GM10248 (cell line): Measurements from ENCODE around the gene RCC2.
"Not testable (repeated sequence)": the region's sequence is repeated elsewhere in the genome, so short reads cannot be mapped to it uniquely, and the experiment has no call there.

Experiments used
- CTCF ChIA-PET: fragments of 300-600 bp; sonication (Branson Sonifier 250); formaldehyde crosslinking; extraction: SDS; loops from one replicate; lab custom pipeline; 2021; ENCODE audit warnings: antibody characterized with exemption; lab: Yijun Ruan, JAX
- POLR2A ChIA-PET: fragments of 350-650 bp; sonication (Branson Sonifier 250); formaldehyde crosslinking; extraction: SDS; loops from one replicate; lab custom pipeline; 2020; ENCODE audit warnings: antibody characterized with exemption; lab: Yijun Ruan, JAX
- DNase-seq: peaks from one replicate; pipeline ENCODE4 v3.0.0; 2012; ENCODE audit errors: extremely low spot score
- CTCF ChIP-seq: IDR thresholded peaks from 2 replicates; pipeline ENCODE4 v1.5.1; 2012; ENCODE audit warnings: mild to moderate bottlenecking, low read depth; ENCODE audit errors: extremely low read depth, missing control alignments, control extremely low read depth

The RCC2 gene

GRCh38 chr1:17463991-17464390 is 24.5 kb upstream of the RCC2 start:
- CTCF ChIA-PET, result no interaction called here
- TF ChIP-seq CTCF, result no peak
- no peak for DNase-seq
- POLR2A ChIA-PET, result no interaction called here

- ChIA-PET POLR2A (no interaction called here), CTCF (no interaction called here)
- DNase-seq, result no peak
- TF ChIP-seq CTCF, result no peak
Measured at GRCh38 chr1:17462669-17463068, 23.2 kb upstream of the RCC2 start.

GRCh38 chr1:17460219-17460618 is 20.7 kb upstream of the RCC2 start:
- POLR2A ChIA-PET, result interaction anchor here (0.5 kb wide), 1 partner anchor 1750 kb away, joined by 5 read pairs; no protein-coding TSS in a partner anchor
- CTCF ChIA-PET, result no interaction called here
- DNase-seq, result no peak
- no peak for TF ChIP-seq CTCF

GRCh38 chr1:17458794-17459193 is 19.3 kb upstream of the RCC2 start:
- TF ChIP-seq CTCF, result no peak
- CTCF ChIA-PET, result no interaction called here
- no peak for DNase-seq
- POLR2A ChIA-PET, result no interaction called here

- no peak for TF ChIP-seq CTCF
- no peak for DNase-seq
- ChIA-PET CTCF (interaction anchor here (1.0 to 2.0 kb wide), 3 partner anchors 13 to 153 kb away, joined by 3 to 10 read pairs (median 4); partner anchors contain the start of gene RCC2), POLR2A (no interaction called here)
Measured at GRCh38 chr1:17452686-17453085, 13.2 kb upstream of the RCC2 start.

- CTCF ChIA-PET, result interaction anchor here (1.0 to 2.0 kb wide), 3 partner anchors 13 to 154 kb away, joined by 3 to 10 read pairs (median 4); partner anchors contain the start of gene RCC2
- POLR2A ChIA-PET, DNase-seq: not testable (repeated sequence)
Measured at GRCh38 chr1:17452203-17452602, 12.7 kb upstream of the RCC2 start.

- no peak for TF ChIP-seq CTCF
- ChIA-PET POLR2A (no interaction called here), CTCF (interaction anchor here (1.4 to 2.0 kb wide), 2 partner anchors 12 to 50 kb away, joined by 4 to 10 read pairs; partner anchors contain the start of gene RCC2)
- DNase-seq, result no peak
Measured at GRCh38 chr1:17451731-17452130, 12.3 kb upstream of the RCC2 start.
